ENCODE results near the gene BZW2.
"Not testable (repeated sequence)": the region's sequence is repeated elsewhere in the genome, so short reads cannot be mapped to it uniquely, and the experiment has no call there.

BZW2 gene

GRCh38 chr7:16670731-16671344 lies 24.9 kb downstream of the BZW2 start:
- TF ChIP-seq, protein P1, sequence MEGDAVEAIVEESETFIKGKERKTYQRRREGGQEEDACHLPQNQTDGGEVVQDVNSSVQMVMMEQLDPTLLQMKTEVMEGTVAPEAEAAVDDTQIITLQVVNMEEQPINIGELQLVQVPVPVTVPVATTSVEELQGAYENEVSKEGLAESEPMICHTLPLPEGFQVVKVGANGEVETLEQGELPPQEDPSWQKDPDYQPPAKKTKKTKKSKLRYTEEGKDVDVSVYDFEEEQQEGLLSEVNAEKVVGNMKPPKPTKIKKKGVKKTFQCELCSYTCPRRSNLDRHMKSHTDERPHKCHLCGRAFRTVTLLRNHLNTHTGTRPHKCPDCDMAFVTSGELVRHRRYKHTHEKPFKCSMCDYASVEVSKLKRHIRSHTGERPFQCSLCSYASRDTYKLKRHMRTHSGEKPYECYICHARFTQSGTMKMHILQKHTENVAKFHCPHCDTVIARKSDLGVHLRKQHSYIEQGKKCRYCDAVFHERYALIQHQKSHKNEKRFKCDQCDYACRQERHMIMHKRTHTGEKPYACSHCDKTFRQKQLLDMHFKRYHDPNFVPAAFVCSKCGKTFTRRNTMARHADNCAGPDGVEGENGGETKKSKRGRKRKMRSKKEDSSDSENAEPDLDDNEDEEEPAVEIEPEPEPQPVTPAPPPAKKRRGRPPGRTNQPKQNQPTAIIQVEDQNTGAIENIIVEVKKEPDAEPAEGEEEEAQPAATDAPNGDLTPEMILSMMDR (IDR thresholded peaks at IDR 0.05; ENCODE audit: unreplicated experiment in 3 of 3), result no peak
- peaks cover 12% of the 10 kb centered on the region for H3K4me1 Mint-ChIP-seq
- H3K27ac Mint-ChIP-seq, result no peak overlapping the region
- peaks cover 74% of the 10 kb centered on the region for H3K36me3 Mint-ChIP-seq (ENCODE audit: low read depth)
- H3K4me3 Mint-ChIP-seq, result no peak overlapping the region
- no peaks in the 10 kb centered on the region for H3K27me3 Mint-ChIP-seq (ENCODE audit: low read depth)
- peaks cover 3% of the 10 kb centered on the region for H3K9me3 Mint-ChIP-seq

- no peak overlapping the region for H3K4me3 Mint-ChIP-seq
- TF ChIP-seq, protein P1 (IDR thresholded peaks at IDR 0.05; ENCODE audit: unreplicated experiment in 3 of 3), result no peak
Measured at GRCh38 chr7:16671811-16672210, 25.8 kb downstream of the BZW2 start.

DNA sequence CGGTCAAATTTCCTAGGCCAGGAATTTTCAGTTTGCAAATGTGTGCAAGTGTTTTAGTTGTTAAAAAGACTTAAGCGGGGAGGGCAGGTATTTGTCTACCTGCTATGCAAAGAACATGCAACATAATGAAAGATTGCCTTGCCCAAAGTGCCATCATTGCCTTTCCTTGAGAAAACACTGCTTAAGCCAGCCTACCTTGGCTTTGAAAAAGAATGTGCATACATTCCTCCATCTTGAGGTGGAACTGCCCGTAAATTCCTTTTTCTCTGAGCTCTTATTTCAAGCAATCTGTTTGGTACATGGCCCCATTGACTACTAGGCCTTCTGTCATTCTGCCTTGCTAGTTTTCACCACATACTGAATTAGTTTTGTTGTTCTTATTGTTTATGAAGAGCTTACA lies 29.3 kb downstream of the BZW2 start:
- Mint-ChIP-seq H3K9me3 (peaks cover 3% of the 10 kb centered on the region), H3K4me3 (no peak overlapping the region), H3K36me3 (ENCODE audit: low read depth) (peaks cover 77% of the 10 kb centered on the region), H3K27ac (no peak overlapping the region), H3K27me3 (ENCODE audit: low read depth) (no peaks in the 10 kb centered on the region), H3K4me1 (no peaks in the 10 kb centered on the region)
- TF ChIP-seq, protein P1 (IDR thresholded peaks at IDR 0.05; ENCODE audit: unreplicated experiment in 3 of 3), result no peak

More at GRCh38 chr7:16671811-16672210, 25.8 kb downstream of the BZW2 start:
- H3K4me1 Mint-ChIP-seq, result peaks cover 12% of the 10 kb centered on the region
- peaks cover 3% of the 10 kb centered on the region for H3K9me3 Mint-ChIP-seq
- H3K27me3 Mint-ChIP-seq (ENCODE audit: low read depth), result no peaks in the 10 kb centered on the region
- no peak overlapping the region for H3K27ac Mint-ChIP-seq
- peaks cover 74% of the 10 kb centered on the region for H3K36me3 Mint-ChIP-seq (ENCODE audit: low read depth)

GRCh38 chr7:16677978-16678494 lies 32.1 kb downstream of the BZW2 start:
- no peaks in the 10 kb centered on the region for H3K4me1 Mint-ChIP-seq
- TF ChIP-seq, protein P1 (IDR thresholded peaks at IDR 0.05; ENCODE audit: unreplicated experiment in 3 of 3), result no peak
- no peaks in the 10 kb centered on the region for H3K27me3 Mint-ChIP-seq (ENCODE audit: low read depth)
- H3K36me3 Mint-ChIP-seq (ENCODE audit: low read depth), result peaks cover 74% of the 10 kb centered on the region
- H3K27ac Mint-ChIP-seq, result no peak overlapping the region
- H3K4me3 Mint-ChIP-seq, result no peak overlapping the region
- H3K9me3 Mint-ChIP-seq, result no peaks in the 10 kb centered on the region

GRCh38 chr7:16678645-16679566 lies 32.9 kb downstream of the BZW2 start:
- Mint-ChIP-seq H3K36me3 (ENCODE audit: low read depth) (peaks cover 76% of the 10 kb centered on the region), H3K27ac (peak overlapping the region in 1 of 3 experiments; percentile 2)
- not testable (repeated sequence) for H3K9me3 Mint-ChIP-seq; H3K4me1 Mint-ChIP-seq; H3K4me3 Mint-ChIP-seq; H3K27me3 Mint-ChIP-seq (ENCODE audit: low read depth)

DNA sequence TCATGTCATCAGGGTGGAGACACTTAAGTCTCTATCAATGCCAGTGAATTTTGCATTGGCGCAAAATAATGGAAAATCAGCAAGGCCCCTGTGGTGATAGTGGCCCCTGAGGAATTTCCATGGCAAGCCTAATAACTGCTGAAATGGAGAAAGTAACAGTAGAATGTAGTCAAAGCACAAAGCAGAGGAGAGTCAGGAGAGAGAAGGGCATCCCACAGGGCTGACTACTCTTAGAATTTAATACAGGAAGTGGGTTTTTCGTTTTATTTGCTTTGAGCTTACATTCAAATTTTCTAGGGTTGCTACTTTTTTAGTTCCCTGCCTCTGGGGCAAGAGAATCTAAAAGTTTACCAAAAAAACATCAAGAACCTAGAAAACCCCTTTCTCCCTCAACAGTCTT lies 39.0 kb downstream of the BZW2 start:
- H3K4me3 Mint-ChIP-seq, result no peak overlapping the region
- no peaks in the 10 kb centered on the region for H3K27me3 Mint-ChIP-seq (ENCODE audit: low read depth)
- TF ChIP-seq, protein P1 (IDR thresholded peaks at IDR 0.05; ENCODE audit: unreplicated experiment in 3 of 3), result no peak
- H3K9me3 Mint-ChIP-seq, result no peaks in the 10 kb centered on the region
- no peaks in the 10 kb centered on the region for H3K4me1 Mint-ChIP-seq
- H3K27ac Mint-ChIP-seq, result no peak overlapping the region
- peaks cover 65% of the 10 kb centered on the region for H3K36me3 Mint-ChIP-seq (ENCODE audit: low read depth)
